Activated naive CD8-positive, alpha-beta T cell treated with anti-CD3 and anti-CD28 coated beads, Interleukin-2, amount 10 ng/mL, durations not matched to agents 7 days and 5 days (primary cell): ENCODE measurements around the gene NDUFV2. TPM values are rescaled to one million over a fixed set of nuclear protein-coding genes. Genes with fewer than 3 reads are reported as not detected.

ENCODE experiments used
- ATAC-seq: fragments of 150-1000 bp; cut with Tn5 transposase; one replicate; pipeline ENCODE4 v1.10.0; 2021; ENCODE audit warnings: low read depth, moderate library complexity
- POLR2A ChIA-PET: fragments of 350-600 bp; sonication (Branson Sonifier 250); formaldehyde crosslinking; loops from one replicate; lab custom pipeline; 2021; ENCODE audit warnings: antibody characterized with exemption; lab: Charles Lee
- DNase-seq: peaks from one replicate; pipeline ENCODE4 v3.0.0; 2021
- H3K27ac Mint-ChIP-seq: one replicate; pipeline ENCODE4 v1.8.0; 2022; ENCODE audit warnings: mild to moderate bottlenecking, mixed read lengths
- H3K27me3 Mint-ChIP-seq: one replicate; pipeline ENCODE4 v1.8.0; 2022; ENCODE audit warnings: mild to moderate bottlenecking, moderate library complexity, mixed read lengths
- H3K36me3 Mint-ChIP-seq: one replicate; pipeline ENCODE4 v1.8.0; 2021; ENCODE audit warnings: mild to moderate bottlenecking, mixed read lengths
- H3K4me1 Mint-ChIP-seq: one replicate; pipeline ENCODE4 v1.8.0; 2021; ENCODE audit warnings: mixed read lengths
- H3K4me3 Mint-ChIP-seq: one replicate; pipeline ENCODE4 v1.8.0; 2022; ENCODE audit warnings: mild to moderate bottlenecking, moderate library complexity, mixed read lengths
- H3K9me3 Mint-ChIP-seq: one replicate; pipeline ENCODE4 v1.8.0; 2021; ENCODE audit warnings: mixed read lengths
- total RNA-seq, 2 experiments: library from RNA; stranded (reverse); gene quantifications; one replicate each; pipeline ENCODE4 v1.2.3, GENCODE V29; 2021

NDUFV2 gene
- total RNA-seq: 100 to 1,000 TPM; 166 to 168 TPM

DNA sequence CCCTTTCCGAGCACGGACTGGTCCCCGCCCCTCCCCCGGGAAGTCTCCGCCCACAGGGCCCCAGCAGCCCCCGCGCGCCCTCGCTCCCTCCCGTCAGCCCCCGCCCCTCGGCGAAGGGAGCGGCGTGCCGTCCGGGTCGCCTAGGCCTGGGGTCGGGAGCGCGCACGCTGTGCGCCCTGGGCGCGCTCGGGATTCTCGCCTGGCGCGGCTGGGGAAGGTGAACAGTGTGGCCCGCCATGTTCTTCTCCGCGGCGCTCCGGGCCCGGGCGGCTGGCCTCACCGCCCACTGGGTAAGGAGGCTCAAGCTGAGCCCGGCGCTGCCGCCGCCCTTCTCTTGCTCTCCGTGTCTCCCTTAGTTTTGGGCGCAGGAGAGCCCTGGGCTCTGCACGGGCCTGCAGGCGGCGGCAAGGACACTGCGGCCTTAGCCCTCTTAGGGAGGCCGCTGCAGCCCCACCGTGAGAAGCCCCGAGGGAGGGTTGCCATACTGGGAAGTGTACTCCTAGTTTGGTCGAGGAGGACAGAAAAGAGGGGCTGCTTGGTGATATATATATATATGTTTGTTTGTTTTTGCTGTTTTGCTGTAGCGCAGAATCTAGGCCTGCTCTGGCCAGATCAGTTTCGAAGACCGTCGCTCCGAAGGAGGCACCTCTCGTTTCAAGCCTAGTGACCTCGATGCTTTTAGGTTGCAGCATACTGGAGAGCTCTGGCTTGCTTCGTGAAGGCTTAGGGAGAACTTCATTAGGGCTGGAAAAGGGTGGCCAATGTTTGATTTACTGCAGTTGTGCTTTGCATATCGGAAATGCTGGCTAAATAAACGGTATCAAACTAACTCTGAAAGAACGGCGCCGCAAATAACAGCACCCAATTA is at the start of gene NDUFV2:
NDUFV2 (plus strand) TSS at position 192 of the 868 bp plus-strand sequence; CDS start at position 237, 45 bp downstream.
- H3K9me3 Mint-ChIP-seq: no peaks in the 10 kb centered on the region
- POLR2A ChIA-PET: interaction anchor here (0.5 to 10.7 kb wide), 11 partner anchors 8 to 232 kb away, joined by 3 to 211 read pairs (median 4); partner anchors contain the start of genes ANKRD12 and TWSG1
- peak within 1 kb of the TSS; percentile 98 for H3K27ac Mint-ChIP-seq
- ATAC-seq (peak; percentile 91), DNase-seq (peak; percentile 99)
- peaks cover 28% of the 10 kb centered on the region for H3K36me3 Mint-ChIP-seq
- peaks cover 48% of the 10 kb centered on the region for H3K4me1 Mint-ChIP-seq
- H3K4me3 Mint-ChIP-seq: peak within 1 kb of the TSS; percentile 99
- no peaks in the 10 kb centered on the region for H3K27me3 Mint-ChIP-seq

DNA sequence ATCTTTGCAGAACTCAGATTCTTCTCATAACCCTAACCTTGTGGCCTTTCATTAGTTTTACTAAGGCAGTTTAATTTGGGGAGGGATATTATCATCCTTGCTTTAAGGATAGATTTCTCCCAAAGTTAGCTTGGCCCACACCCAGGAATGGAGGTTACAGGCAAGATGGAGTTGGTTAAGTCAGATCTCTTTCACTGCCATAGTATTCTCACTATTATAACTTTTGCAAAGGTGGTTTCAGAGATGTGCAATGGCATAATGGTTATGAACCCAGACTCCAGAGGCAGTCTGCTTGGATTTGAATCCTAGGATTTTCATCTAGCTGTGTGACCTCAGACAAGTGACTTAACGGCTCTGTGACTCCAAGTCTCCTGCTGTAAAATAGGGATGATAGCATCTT is 48.7 kb upstream of the NDUFV2 start:
- DNase-seq (no peak), ATAC-seq (no peak)
- Mint-ChIP-seq H3K4me3 (no peak overlapping the region), H3K27me3 (no peaks in the 10 kb centered on the region), H3K27ac (no peak overlapping the region), H3K36me3 (peaks cover 2% of the 10 kb centered on the region), H3K4me1 (peaks cover 8% of the 10 kb centered on the region), H3K9me3 (peaks cover 22% of the 10 kb centered on the region)
- POLR2A ChIA-PET: no interaction called here

DNA sequence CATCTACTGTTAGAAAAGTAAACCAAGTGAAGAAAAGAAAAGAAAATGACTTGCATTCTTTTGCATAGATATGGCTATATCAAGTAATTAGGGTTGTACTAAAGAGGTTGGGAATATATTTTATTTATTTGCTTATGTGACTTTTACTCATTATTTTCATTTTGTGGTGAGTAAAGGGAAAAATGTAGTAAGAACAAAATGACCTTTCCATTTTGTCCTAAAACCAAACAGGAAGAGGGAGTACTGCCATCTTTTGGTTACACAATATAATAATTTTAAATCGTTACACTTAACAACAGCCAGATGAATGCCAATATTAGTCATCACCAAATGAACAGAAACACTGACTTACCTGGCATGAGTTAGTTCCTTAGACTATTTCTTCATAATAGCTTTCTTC is 47.3 kb upstream of the NDUFV2 start:
- H3K27ac Mint-ChIP-seq: no peak overlapping the region

DNA sequence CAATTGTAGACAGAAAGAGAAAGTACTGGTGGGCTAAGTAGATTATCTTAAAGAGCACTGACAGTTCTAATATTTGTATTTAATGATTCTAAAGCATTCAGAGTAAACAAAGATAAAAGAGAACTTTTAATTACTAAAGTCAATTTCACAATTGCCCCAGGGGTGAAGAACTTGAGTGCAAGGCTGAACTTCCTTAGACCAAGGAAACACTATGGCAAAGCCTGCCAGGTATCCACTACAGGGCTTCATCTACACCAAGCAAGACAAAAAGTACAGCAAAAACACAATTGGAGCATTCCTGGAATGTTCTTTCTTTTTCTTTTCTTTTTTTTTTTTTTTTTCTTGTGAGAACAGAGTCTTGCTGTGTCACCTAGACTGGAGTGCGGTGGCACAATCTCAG is 46.9 kb upstream of the NDUFV2 start:
- H3K4me3 Mint-ChIP-seq: no peak overlapping the region
- peaks cover 7% of the 10 kb centered on the region for H3K4me1 Mint-ChIP-seq
- no peak for DNase-seq
- H3K27ac Mint-ChIP-seq: no peak overlapping the region
- no peak for ATAC-seq
- peaks cover 3% of the 10 kb centered on the region for H3K27me3 Mint-ChIP-seq
- H3K9me3 Mint-ChIP-seq: peaks cover 14% of the 10 kb centered on the region
- H3K36me3 Mint-ChIP-seq: peaks cover 2% of the 10 kb centered on the region
- POLR2A ChIA-PET: no interaction called here

More for the DNA sequence above, 47.3 kb upstream of the NDUFV2 start:
- H3K27me3 Mint-ChIP-seq: peaks cover 3% of the 10 kb centered on the region
- DNase-seq (no peak), ATAC-seq (no peak)
- H3K4me3 Mint-ChIP-seq: no peak overlapping the region
- H3K36me3 Mint-ChIP-seq: peaks cover 2% of the 10 kb centered on the region
- peaks cover 16% of the 10 kb centered on the region for H3K9me3 Mint-ChIP-seq
- POLR2A ChIA-PET: no interaction called here
- peaks cover 7% of the 10 kb centered on the region for H3K4me1 Mint-ChIP-seq

DNA sequence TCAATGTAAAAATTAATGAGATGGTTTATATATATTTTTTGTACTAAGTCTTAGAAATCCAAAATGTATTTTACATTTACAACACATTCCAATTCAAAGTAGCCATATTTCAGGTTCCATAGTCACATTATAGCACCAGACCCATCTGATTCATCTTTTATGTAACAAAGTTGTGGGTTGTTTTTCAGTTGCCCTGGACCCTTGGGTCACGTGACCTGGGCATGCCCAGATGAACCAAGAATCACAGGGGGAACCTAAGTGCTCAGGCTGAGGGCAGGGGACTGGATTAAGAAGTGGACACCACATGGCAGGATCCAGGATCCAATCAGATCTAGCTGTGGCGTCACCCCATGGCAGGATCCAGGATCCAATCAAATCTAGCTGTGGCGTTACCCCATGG is 44.9 kb upstream of the NDUFV2 start:
- Mint-ChIP-seq H3K9me3 (peaks cover 5% of the 10 kb centered on the region), H3K36me3 (no peaks in the 10 kb centered on the region), H3K27me3 (peaks cover 3% of the 10 kb centered on the region), H3K4me1 (peaks cover 7% of the 10 kb centered on the region), H3K27ac (no peak overlapping the region), H3K4me3 (no peak overlapping the region)
- POLR2A ChIA-PET: no interaction called here
- DNase-seq (no peak), ATAC-seq (no peak)

DNA sequence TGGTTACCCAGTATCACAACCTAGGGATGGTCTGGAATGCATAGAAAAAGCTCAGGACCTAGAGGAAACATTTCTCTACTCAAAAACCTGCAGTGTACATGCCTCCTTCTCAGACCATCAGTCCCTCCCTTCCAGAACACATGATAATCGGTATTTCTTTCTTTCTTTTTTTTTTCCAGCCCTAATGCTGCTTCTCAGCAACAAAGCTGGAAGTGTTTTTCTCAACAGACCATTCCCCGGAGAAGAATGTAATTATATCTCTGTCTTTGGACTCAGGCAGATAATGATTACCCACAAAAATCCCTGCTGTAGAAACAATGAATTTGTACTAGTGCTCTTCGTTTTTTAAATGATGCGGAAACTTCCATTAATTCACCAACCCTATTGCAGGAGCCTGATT is 44.1 kb upstream of the NDUFV2 start:
- Mint-ChIP-seq H3K27me3 (peaks cover 3% of the 10 kb centered on the region), H3K4me3 (no peak overlapping the region), H3K9me3 (no peaks in the 10 kb centered on the region), H3K4me1 (peaks cover 7% of the 10 kb centered on the region), H3K27ac (no peak overlapping the region), H3K36me3 (no peaks in the 10 kb centered on the region)
- POLR2A ChIA-PET: no interaction called here
- DNase-seq (no peak), ATAC-seq (no peak)

DNA sequence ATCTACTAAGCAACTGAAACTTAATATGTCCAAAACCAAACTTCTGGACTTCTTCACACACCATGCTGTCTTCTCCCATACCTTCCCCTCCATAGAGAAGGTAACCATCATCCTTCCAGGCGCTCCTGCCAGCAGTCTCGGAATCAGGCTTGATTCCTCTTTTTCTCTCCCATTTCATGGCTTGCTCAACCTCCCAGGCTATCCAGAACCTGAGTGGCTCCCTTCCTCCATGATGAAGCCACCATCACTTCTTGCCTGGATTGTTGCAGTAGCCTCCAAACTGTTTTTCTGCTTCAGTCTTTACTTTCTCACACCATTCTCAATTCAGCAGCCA is 40.1 kb upstream of the NDUFV2 start:
- DNase-seq (no peak), ATAC-seq (no peak)
- Mint-ChIP-seq H3K4me3 (no peak overlapping the region), H3K4me1 (peaks cover 4% of the 10 kb centered on the region), H3K27me3 (peaks cover 3% of the 10 kb centered on the region), H3K36me3 (no peaks in the 10 kb centered on the region), H3K9me3 (no peaks in the 10 kb centered on the region), H3K27ac (no peak overlapping the region)
- POLR2A ChIA-PET: no interaction called here

DNA sequence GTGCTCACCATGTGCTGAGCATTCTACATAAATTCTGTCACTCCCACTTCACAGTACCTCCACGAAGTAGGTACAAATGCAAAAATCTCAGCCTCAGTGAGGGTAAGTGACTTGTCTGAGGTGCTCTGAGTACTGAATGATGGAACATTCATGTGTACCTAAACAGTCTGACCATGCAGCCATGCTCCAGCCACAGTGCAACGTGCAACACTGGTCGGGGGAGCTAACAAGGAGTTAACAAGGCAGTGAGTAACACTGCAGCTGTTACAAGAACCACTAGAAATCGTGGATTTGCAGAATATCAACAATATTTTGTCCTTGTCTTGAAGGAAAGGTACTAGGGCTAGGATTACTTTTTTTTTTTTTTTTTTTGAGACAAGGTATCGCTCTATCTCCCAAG is 36.6 kb upstream of the NDUFV2 start:
- Mint-ChIP-seq H3K4me3 (no peak overlapping the region), H3K27me3 (no peaks in the 10 kb centered on the region), H3K9me3 (no peaks in the 10 kb centered on the region), H3K4me1 (peaks cover 9% of the 10 kb centered on the region), H3K36me3 (no peaks in the 10 kb centered on the region), H3K27ac (no peak overlapping the region)
- ATAC-seq (no peak), DNase-seq (no peak)
- POLR2A ChIA-PET: no interaction called here

DNA sequence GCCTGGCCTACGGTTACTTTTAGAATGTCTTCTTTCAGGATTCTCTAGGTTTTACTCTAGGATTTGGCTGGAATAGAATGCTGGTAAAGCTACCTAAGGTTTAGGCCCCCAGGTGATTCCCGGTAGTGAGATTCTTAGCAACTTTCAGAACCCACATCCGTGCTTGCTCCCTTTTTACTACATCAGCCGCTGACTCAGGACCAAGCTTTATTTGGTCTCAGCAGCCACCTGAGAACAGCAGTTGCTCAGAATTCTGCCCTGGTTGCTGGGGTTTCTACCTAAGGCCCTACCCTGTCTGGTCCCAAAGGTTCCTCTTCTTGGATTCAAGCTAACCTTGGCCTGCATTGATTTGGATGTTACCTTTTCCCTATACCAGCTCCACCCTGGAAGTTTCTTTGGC is 36.1 kb upstream of the NDUFV2 start:
- Mint-ChIP-seq H3K9me3 (no peaks in the 10 kb centered on the region), H3K27me3 (no peaks in the 10 kb centered on the region), H3K4me1 (peaks cover 9% of the 10 kb centered on the region), H3K36me3 (no peaks in the 10 kb centered on the region), H3K27ac (no peak overlapping the region), H3K4me3 (no peak overlapping the region)
- DNase-seq: no peak
- POLR2A ChIA-PET: no interaction called here
- no peak for ATAC-seq

DNA sequence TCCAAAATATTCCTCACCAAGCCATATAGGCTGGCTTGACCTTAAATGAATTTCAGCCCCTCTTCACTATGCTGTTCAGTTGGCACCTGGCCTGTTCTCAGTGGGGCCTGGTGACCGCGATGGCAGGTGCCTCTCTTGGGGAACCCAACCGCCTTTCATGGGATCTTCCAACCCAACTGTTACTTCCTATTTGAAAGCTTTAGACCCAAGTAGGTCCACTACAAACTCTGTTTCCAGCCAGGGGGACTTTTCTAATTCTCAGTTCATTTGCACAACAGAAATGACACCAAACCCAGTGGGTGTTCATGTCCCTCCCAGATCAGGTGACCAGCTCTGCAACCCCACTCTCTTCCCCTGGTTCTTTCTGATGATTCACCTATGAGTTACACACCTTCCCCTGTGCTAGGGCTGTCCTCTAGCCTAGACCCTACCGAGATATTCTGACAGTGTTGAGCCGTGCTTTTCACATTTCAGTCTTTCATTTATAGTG is 35.6 kb upstream of the NDUFV2 start:
- Mint-ChIP-seq H3K4me3 (no peak overlapping the region), H3K27ac (no peak overlapping the region), H3K9me3 (no peaks in the 10 kb centered on the region), H3K4me1 (peaks cover 9% of the 10 kb centered on the region), H3K27me3 (no peaks in the 10 kb centered on the region), H3K36me3 (no peaks in the 10 kb centered on the region)
- no peak for ATAC-seq
- POLR2A ChIA-PET: no interaction called here
- DNase-seq: no peak

DNA sequence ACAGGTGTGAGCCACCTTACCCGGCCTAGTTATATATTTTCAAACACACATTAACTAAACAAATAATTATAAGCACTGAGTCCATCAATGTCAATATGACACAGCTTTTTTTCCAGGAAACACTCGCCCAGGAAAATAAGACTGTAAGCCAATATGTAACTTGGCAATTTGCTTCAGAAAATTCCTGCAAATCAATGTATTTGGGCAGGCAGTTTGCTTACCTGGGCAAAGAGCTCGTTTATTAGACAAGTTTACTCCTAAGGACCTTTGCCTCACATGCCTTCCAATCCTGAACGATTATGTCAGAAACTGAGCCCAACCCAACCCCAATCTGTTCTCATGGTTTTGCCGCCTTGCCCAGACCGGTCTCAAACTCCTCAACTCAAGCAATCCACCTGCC is 34.7 kb upstream of the NDUFV2 start:
- H3K36me3 Mint-ChIP-seq: no peaks in the 10 kb centered on the region

DNA sequence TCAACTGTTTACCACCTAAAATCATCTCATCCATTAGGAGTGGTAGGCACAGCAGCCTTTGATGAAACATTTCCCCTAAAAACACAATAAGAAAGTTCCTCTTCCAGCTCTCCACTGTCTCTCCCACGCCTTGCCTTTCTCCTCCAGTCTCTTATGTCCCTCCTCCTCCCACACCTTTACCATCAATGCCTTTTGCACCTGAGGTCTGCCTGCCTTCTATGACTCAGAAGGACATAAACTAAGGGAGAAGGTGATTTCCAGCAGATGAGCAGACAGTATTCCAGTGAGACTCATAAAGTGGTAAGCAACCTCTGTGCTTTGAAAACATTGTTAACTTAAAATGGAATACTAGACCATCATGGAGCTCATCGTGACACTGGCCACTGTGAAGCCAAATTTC is 34.2 kb upstream of the NDUFV2 start:
- peaks cover 11% of the 10 kb centered on the region for H3K4me1 Mint-ChIP-seq
- no peaks in the 10 kb centered on the region for H3K9me3 Mint-ChIP-seq
- no peaks in the 10 kb centered on the region for H3K27me3 Mint-ChIP-seq
- DNase-seq: no peak
- no peak overlapping the region for H3K4me3 Mint-ChIP-seq
- no peak overlapping the region for H3K27ac Mint-ChIP-seq
- POLR2A ChIA-PET: no interaction called here
- ATAC-seq: no peak
- H3K36me3 Mint-ChIP-seq: no peaks in the 10 kb centered on the region

More for the DNA sequence above, 34.7 kb upstream of the NDUFV2 start:
- no peak for ATAC-seq
- no peaks in the 10 kb centered on the region for H3K27me3 Mint-ChIP-seq
- H3K9me3 Mint-ChIP-seq: no peaks in the 10 kb centered on the region
- no peak overlapping the region for H3K4me3 Mint-ChIP-seq
- POLR2A ChIA-PET: no interaction called here
- peaks cover 9% of the 10 kb centered on the region for H3K4me1 Mint-ChIP-seq
- DNase-seq: no peak
- no peak overlapping the region for H3K27ac Mint-ChIP-seq

DNA sequence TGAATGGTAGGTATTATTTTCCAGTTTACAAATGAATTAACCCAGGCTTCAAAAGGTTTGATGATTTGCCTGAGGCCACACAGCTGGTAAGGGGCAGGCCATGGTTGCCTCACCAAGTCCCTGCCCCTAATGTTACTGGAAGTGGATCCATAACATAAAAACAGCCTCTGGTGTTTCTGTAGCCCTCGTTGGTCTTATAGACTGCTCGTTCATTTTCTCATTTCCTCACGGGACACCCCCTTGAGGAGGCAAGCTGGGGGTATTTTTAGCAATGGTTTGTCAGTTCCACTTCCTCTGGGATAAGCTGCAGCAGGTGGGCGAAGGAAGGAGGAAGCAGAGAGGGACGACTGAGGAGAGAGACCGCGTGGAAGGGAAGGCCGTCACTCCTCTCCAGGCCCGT is 32.9 kb upstream of the NDUFV2 start:
- H3K27me3 Mint-ChIP-seq: no peaks in the 10 kb centered on the region
- H3K27ac Mint-ChIP-seq: no peak overlapping the region
- no peaks in the 10 kb centered on the region for H3K9me3 Mint-ChIP-seq
- ATAC-seq (no peak), DNase-seq (no peak)
- POLR2A ChIA-PET: no interaction called here
- H3K36me3 Mint-ChIP-seq: no peaks in the 10 kb centered on the region
- H3K4me1 Mint-ChIP-seq: peaks cover 17% of the 10 kb centered on the region
- no peak overlapping the region for H3K4me3 Mint-ChIP-seq

DNA sequence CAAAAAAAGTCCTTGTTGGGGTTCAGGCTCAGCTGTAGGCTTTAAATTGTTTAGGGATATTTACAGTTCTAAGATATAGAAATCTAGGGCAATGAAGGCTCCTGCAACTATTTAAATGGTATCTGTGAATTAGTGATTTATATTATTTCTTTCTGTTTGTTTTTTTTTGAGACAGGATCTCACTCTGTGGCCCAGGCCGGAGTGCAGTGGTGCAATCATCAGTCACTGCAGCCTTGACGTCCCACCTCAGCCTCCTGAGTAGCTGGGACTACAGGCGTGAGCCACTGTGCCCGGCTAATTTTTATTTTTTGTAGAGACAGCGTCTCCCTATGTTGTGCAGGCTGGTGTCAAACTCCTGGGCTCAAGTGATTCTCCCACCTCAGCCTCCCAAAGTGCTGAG is 32.3 kb upstream of the NDUFV2 start:
- Mint-ChIP-seq H3K9me3 (no peaks in the 10 kb centered on the region), H3K4me1 (peaks cover 17% of the 10 kb centered on the region), H3K4me3 (no peak overlapping the region), H3K27ac (no peak overlapping the region), H3K36me3 (peaks cover under 1% of the 10 kb centered on the region), H3K27me3 (no peaks in the 10 kb centered on the region)
- DNase-seq: no peak
- ATAC-seq: no peak
- POLR2A ChIA-PET: no interaction called here
